Large intestine (tissue), 3 donors: ENCODE measurements around the gene TRAF3. TPM values are rescaled to one million over a fixed set of nuclear protein-coding genes. Genes with fewer than 3 reads are reported as not detected.

ENCODE experiments used
- DNase-seq, 2 donors: peaks; one replicate each; pipeline versions ENCODE4 v3.0.0 to v3.0.0-alpha.2; 2013
- H3K27ac ChIP-seq: one replicate; pipeline ENCODE4 v1.5.1; 2013; ENCODE audit warnings: low read length
- H3K27me3 ChIP-seq: 2 replicates; pipeline ENCODE4 v1.6.1; 2013; ENCODE audit warnings: low read length; ENCODE audit not compliant: control insufficient read depth, insufficient read depth
- H3K36me3 ChIP-seq: 2 replicates; pipeline ENCODE4 v1.6.1; 2013; ENCODE audit warnings: low read length; ENCODE audit not compliant: control insufficient read depth, insufficient read depth
- H3K4me1 ChIP-seq: one replicate; pipeline ENCODE4 v1.6.1; 2013; ENCODE audit warnings: low read length; ENCODE audit not compliant: control insufficient read depth, insufficient read depth
- H3K4me3 ChIP-seq: one replicate; pipeline ENCODE4 v1.5.1; 2013; ENCODE audit warnings: low read length
- H3K9me3 ChIP-seq: one replicate; pipeline ENCODE4 v1.6.1; 2013; ENCODE audit warnings: mild to moderate bottlenecking, low read depth, low read length, moderate library complexity; ENCODE audit not compliant: control insufficient read depth
- WGBS: methylation state at CpG from one replicate; pipeline ENCODE4 v1.1.5; 2013; ENCODE audit warnings: low lambda C conversion rate; ENCODE audit not compliant: insufficient coverage; 5-methylcytosine and 5-hydroxymethylcytosine counted together
- polyA plus RNA-seq: library from polyadenylated mRNA; unstranded; fragments of 120-200 nt; gene quantifications from one replicate; pipeline ENCODE4 v1.2.1, GENCODE V29; 2013

Gene TRAF3
- polyA plus RNA-seq, 1 donor, result 16.3 TPM

GRCh38 chr14:102949801-102950451 is 172.7 kb downstream of the TRAF3 start:
- WGBS, result no CpG with 5 or more reads among the region's 23 CpGs
- DNase-seq, result no peak
- H3K4me1 ChIP-seq, result no peaks in the 10 kb centered on the region
- no peaks in the 10 kb centered on the region for H3K9me3 ChIP-seq
- no peaks in the 10 kb centered on the region for H3K27me3 ChIP-seq
- peaks cover 87% of the 10 kb centered on the region for H3K36me3 ChIP-seq
- H3K27ac ChIP-seq, result no peak overlapping the region
- H3K4me3 ChIP-seq, result no peak overlapping the region

- H3K4me1 ChIP-seq, result no peaks in the 10 kb centered on the region
- no peak overlapping the region for H3K27ac ChIP-seq
- DNase-seq, result no peak
- H3K36me3 ChIP-seq, result peaks cover 86% of the 10 kb centered on the region
- H3K4me3 ChIP-seq, result no peak overlapping the region
- no peaks in the 10 kb centered on the region for H3K27me3 ChIP-seq
- WGBS, result no CpG with 5 or more reads among the region's 10 CpGs
- H3K9me3 ChIP-seq, result no peaks in the 10 kb centered on the region
Measured at GRCh38 chr14:102951034-102951433, 173.8 kb downstream of the TRAF3 start.

GRCh38 chr14:102951799-102952198 is 174.6 kb downstream of the TRAF3 start:
- no peaks in the 10 kb centered on the region for H3K9me3 ChIP-seq
- no peaks in the 10 kb centered on the region for H3K27me3 ChIP-seq
- no peak overlapping the region for H3K4me3 ChIP-seq
- H3K27ac ChIP-seq, result no peak overlapping the region
- DNase-seq, result no peak
- H3K4me1 ChIP-seq, result no peaks in the 10 kb centered on the region
- 100% methylated on average over 2 of the region's 8 CpGs for WGBS
- H3K36me3 ChIP-seq, result peaks cover 84% of the 10 kb centered on the region

GRCh38 chr14:102952276-102952675 is 175.0 kb downstream of the TRAF3 start:
- Histone ChIP-seq H3K4me1 (no peaks in the 10 kb centered on the region), H3K4me3 (no peak overlapping the region), H3K27me3 (no peaks in the 10 kb centered on the region), H3K36me3 (peaks cover 82% of the 10 kb centered on the region), H3K9me3 (no peaks in the 10 kb centered on the region), H3K27ac (no peak overlapping the region)
- no peak for DNase-seq
- no CpG with 5 or more reads among the region's 6 CpGs for WGBS

- no peak overlapping the region for H3K4me3 ChIP-seq
- WGBS, result no CpG with 5 or more reads among the region's 15 CpGs
- no peak for DNase-seq
- H3K9me3 ChIP-seq, result no peaks in the 10 kb centered on the region
- H3K36me3 ChIP-seq, result peaks cover 84% of the 10 kb centered on the region
- H3K4me1 ChIP-seq, result no peaks in the 10 kb centered on the region
- H3K27ac ChIP-seq, result no peak overlapping the region
- no peaks in the 10 kb centered on the region for H3K27me3 ChIP-seq
Measured at GRCh38 chr14:102953100-102953499, 175.9 kb downstream of the TRAF3 start.

GRCh38 chr14:102954081-102954789 is 177.0 kb downstream of the TRAF3 start:
- H3K4me3 ChIP-seq, result no peak overlapping the region
- no CpG with 5 or more reads among the region's 18 CpGs for WGBS
- H3K27me3 ChIP-seq, result no peaks in the 10 kb centered on the region
- peaks cover 85% of the 10 kb centered on the region for H3K36me3 ChIP-seq
- H3K4me1 ChIP-seq, result no peaks in the 10 kb centered on the region
- H3K9me3 ChIP-seq, result no peaks in the 10 kb centered on the region
- no peak overlapping the region for H3K27ac ChIP-seq
- no peak for DNase-seq

GRCh38 chr14:102955636-102956408 is 178.6 kb downstream of the TRAF3 start:
- Histone ChIP-seq H3K4me3 (no peak overlapping the region), H3K27ac (no peak overlapping the region), H3K27me3 (no peaks in the 10 kb centered on the region), H3K9me3 (no peaks in the 10 kb centered on the region), H3K4me1 (no peaks in the 10 kb centered on the region), H3K36me3 (peaks cover 81% of the 10 kb centered on the region)
- no peak for DNase-seq
- 80% methylated on average over 2 of the region's 8 CpGs for WGBS

- no peaks in the 10 kb centered on the region for H3K9me3 ChIP-seq
- H3K4me3 ChIP-seq, result no peak overlapping the region
- no peak for DNase-seq
- no peaks in the 10 kb centered on the region for H3K27me3 ChIP-seq
- peaks cover 84% of the 10 kb centered on the region for H3K36me3 ChIP-seq
- H3K4me1 ChIP-seq, result no peaks in the 10 kb centered on the region
- WGBS, result no CpG with 5 or more reads among the region's 10 CpGs
- no peak overlapping the region for H3K27ac ChIP-seq
Measured at GRCh38 chr14:102957222-102957621, 180.0 kb downstream of the TRAF3 start.

GRCh38 chr14:102958461-102958860 is 181.2 kb downstream of the TRAF3 start:
- H3K9me3 ChIP-seq, result no peaks in the 10 kb centered on the region
- peaks cover 79% of the 10 kb centered on the region for H3K36me3 ChIP-seq
- no peaks in the 10 kb centered on the region for H3K4me1 ChIP-seq
- no peaks in the 10 kb centered on the region for H3K27me3 ChIP-seq
- no peak overlapping the region for H3K4me3 ChIP-seq
- H3K27ac ChIP-seq, result no peak overlapping the region
- DNase-seq, result no peak
- WGBS, result no CpG with 5 or more reads among the region's 10 CpGs
